ENCODE measurements around the gene GDI1.

GDI1 gene

DNA sequence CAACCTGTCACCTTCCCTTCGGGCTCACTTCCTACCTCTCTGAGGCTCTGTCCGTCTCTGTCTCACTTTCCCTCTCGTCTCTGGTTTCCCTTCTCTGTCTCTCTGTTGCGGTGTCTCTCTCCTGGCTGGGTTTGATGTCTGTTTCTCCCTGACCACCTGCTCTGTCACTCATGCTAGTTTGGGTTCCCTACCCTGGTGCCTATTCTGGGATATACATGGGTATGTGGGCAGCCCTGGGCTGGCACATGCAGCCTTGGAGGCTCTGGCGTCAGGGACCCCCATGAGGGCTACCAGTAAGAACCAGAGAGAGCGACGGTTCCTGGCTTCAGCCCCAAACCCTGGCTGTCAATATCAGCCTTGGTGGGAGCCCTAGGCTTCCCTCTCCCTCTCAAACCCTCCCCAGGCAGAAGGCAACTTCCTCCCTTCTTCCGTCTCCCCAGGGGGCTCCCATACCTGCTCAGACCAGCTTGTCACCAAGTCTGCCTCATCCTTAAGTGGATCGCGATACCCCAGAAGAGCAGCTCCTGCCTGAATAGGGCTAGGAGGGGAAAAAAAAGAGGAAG lies 28.2 kb upstream of the GDI1 start:
- no peak for DNase-seq (ENCODE audit: low spot score)

- DNase-seq (ENCODE audit: low spot score) = peak; percentile 75
Observed at GRCh38 chrX:154409222-154409871, 27.6 kb upstream of the GDI1 start, which contains the start of gene DNASE1L1. Gene DNASE1L1, minus strand, starts transcription at chrX:154409254. Its CDS starts 3,686 bp downstream, at chrX:154405568.

DNA sequence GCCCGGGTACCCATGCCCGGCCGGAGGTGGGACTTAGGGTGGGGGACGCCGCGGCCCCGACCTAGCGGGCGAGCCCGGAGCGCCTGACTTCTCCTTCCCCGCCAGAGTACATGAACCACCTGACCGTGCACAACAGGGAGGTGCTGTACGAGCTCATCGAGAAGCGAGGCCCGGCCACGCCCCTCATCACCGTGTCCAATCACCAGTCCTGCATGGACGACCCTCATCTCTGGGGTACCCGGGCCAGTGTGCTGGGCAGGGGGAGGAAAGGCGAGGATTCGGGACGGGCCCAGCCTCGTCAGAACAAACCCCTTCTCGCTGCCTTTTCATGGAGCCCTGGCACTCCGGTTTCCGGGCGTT lies 25.0 kb upstream of the GDI1 start:
- DNase-seq (ENCODE audit: low spot score) = peak; percentile 43

DNA sequence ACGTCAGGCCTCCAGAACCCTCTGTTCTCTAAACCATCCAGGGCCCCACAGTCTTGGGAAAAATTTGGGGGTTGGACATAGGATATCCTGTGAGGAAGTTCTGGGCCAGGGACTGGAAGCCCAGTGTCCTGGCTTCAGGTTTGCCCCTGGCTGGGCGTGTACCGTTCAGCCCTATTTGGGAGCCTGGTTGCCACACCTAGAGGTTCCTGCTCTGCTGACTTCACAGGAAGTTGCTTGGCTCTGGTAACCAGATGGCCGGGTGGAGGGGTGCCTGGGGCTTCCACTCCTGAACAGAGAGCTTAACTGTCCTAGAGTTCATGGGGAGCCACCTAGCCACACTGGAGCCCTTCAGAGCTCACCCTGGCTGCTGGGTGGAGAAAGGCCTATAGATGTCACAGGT lies 24.5 kb upstream of the GDI1 start:
- DNase-seq (ENCODE audit: low spot score) = peak; percentile 20

- no peak for DNase-seq (ENCODE audit: low spot score)
Observed at GRCh38 chrX:154413142-154413541, 23.8 kb upstream of the GDI1 start.

DNA sequence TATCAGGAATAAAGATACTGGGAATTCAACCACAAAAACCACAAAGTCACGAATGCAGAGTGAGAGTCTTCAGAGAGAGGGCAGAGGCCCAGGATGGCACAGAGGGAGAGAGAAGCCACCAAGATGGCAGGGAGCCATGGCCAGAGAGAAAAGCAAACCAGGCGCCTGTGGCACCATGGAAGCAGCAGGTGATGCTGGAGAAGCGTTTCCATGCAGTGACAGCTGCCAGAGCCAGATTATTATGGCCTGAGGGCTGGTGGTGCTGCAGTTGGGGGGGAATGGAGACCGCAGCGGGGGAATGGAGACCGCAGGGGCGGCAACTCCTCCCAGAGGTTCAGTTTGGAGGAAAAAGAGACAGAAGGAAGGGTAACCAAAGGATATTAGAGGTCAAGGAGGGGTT lies 19.8 kb upstream of the GDI1 start:
- DNase-seq (ENCODE audit: low spot score) = no peak

GRCh38 chrX:154419189-154419588 lies 17.8 kb upstream of the GDI1 start:
- no peak for DNase-seq (ENCODE audit: low spot score)

GRCh38 chrX:154419688-154420401 lies 17.1 kb upstream of the GDI1 start:
- DNase-seq (ENCODE audit: low spot score) = no peak

GRCh38 chrX:154420402-154420756 lies 16.6 kb upstream of the GDI1 start:
- DNase-seq (ENCODE audit: low spot score) = no peak

DNA sequence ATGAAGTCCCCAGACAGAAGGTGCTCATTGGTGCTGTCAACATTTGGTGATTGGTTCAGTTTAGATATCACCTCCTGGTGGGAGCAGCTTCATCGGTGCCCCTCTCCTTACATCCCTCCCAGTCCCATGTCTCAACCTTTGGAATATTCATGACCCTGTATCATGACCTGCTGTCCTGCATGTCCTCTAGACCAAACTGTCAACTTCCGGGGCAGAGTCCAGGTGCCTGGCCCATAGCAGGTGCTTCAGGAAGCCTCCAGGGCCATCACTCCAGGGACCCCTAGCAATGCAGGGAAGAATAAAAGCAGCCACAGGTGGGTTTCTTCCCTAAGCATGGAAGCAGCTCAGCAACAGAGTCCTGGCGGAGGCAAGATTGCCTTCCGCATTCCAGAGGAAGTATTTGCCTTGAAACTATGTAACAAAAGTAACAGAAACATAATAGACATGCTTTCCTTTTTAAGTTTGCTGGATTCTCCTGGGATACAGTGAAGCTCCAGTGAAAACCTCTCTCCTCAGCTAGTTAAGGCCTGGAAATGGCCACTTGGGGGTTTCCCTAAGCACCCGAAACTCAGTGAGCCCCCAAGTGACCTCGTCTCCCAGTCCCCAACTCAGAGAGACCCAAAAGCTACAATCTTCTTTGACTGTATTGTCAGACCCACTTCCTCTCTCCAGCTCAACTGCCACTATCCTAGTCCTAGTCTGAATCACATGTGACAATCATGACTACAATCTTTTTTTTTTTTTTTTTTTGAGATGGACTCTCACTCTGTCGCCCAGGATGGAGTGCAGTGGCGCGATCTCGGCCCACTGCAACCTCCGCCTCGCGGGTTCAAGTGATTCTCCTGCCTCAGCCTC lies 9.8 kb upstream of the GDI1 start:
- no peak for DNase-seq (ENCODE audit: low spot score)

GRCh38 chrX:154428176-154429171 lies 8.5 kb upstream of the GDI1 start, which contains the start of gene ATP6AP1:
Gene ATP6AP1, plus strand, starts transcription at chrX:154428677. Its CDS starts 16 bp downstream, at chrX:154428693.
- DNase-seq (ENCODE audit: low spot score) = peak; percentile 89

- peak; percentile 7 for DNase-seq (ENCODE audit: low spot score)
Observed at GRCh38 chrX:154429711-154430110, 7.2 kb upstream of the GDI1 start.

DNA sequence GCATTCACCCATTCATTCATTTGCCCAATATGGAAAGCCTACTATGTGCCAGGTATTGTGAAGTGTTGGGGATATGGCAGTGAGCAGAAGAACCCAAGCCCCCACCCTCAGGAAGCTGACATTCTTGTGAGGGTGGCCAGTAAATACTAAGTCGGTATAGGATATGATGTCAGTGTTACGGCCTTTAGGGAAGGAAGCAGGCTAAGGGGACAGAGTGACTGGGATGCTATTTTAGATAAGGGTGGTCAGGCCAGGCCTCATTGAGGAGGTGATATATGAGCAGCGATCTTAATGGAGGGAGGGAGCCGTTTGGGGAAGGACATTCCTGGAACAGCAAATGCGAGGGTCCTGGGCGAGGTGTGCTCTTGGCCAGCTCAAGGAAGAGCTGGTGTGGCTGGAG lies 6.5 kb upstream of the GDI1 start:
- DNase-seq (ENCODE audit: low spot score) = no peak

GRCh38 chrX:154430916-154431315 lies 6.0 kb upstream of the GDI1 start:
- DNase-seq (ENCODE audit: low spot score) = no peak

GRCh38 chrX:154431341-154431740 lies 5.6 kb upstream of the GDI1 start:
- no peak for DNase-seq (ENCODE audit: low spot score)

DNA sequence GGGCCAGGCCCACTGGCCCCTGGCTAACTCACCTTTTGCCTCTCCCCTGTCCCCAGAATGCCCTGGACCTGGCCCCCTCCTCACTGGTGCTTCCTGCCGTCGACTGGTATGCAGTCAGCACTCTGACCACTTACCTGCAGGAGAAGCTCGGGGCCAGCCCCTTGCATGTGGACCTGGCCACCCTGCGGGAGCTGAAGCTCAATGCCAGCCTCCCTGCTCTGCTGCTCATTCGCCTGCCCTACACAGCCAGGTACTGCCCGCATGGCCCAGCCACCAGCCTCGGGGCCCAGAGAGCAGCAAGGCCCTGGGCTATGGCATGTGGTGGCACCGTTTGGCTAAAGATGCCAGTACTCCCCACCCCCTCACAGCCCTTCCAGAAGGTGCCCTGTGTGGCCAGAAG lies 4.7 kb upstream of the GDI1 start:
- DNase-seq (ENCODE audit: low spot score) = no peak

GRCh38 chrX:154433605-154434004 lies 3.3 kb upstream of the GDI1 start:
- no peak for DNase-seq (ENCODE audit: low spot score)

- no peak for DNase-seq (ENCODE audit: low spot score)
Observed at GRCh38 chrX:154434394-154435168, 2.4 kb upstream of the GDI1 start.

- no peak for DNase-seq (ENCODE audit: low spot score)
Observed at GRCh38 chrX:154435171-154435733, 1.7 kb upstream of the GDI1 start.

DNA sequence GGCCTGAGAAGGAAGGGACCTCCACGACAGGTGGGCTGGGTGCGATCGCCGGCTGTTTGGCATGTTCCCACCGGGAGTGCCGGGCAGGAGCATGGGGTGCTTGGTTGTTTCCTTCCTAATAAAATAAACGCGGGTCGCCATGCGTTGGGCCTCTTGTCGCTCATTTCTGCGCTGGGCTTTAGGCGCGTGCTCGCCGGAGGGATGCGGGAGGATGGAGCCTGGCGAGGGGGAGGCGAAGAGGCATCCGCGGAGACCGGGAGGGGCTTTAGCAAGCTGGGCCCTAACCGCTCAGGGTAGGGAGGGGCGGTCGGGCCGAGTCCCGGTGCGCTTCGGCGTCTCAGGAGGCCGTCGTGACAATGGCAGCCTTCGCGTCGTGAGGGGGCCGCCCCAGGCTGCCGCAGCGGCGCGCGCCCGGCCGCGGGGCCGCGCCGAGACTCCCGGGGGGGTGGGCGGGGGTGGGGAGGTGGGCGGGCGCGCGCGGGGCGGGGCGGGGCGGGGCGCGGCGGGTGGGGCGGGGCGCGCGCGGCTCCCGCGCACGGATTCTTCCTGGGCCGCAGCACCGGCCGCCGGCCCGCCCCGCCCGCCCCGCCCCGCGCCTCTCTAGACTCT lies 476 bp upstream of the GDI1 start:
- DNase-seq (ENCODE audit: low spot score) = peak; percentile 53
